ENCODE results near the gene LBHD2. TPM values are rescaled to one million over a fixed set of nuclear protein-coding genes. Genes with fewer than 3 reads are reported as not detected.
A peak's percentile ranks its signal among the peaks of the same experiment; 100 is the strongest.

The LBHD2 gene
- total and polyA plus RNA-seq, 10 of the 15 experiments (the other 5 are each of a cell fraction or from before 2014, with no cell fraction given): not detected

DNA sequence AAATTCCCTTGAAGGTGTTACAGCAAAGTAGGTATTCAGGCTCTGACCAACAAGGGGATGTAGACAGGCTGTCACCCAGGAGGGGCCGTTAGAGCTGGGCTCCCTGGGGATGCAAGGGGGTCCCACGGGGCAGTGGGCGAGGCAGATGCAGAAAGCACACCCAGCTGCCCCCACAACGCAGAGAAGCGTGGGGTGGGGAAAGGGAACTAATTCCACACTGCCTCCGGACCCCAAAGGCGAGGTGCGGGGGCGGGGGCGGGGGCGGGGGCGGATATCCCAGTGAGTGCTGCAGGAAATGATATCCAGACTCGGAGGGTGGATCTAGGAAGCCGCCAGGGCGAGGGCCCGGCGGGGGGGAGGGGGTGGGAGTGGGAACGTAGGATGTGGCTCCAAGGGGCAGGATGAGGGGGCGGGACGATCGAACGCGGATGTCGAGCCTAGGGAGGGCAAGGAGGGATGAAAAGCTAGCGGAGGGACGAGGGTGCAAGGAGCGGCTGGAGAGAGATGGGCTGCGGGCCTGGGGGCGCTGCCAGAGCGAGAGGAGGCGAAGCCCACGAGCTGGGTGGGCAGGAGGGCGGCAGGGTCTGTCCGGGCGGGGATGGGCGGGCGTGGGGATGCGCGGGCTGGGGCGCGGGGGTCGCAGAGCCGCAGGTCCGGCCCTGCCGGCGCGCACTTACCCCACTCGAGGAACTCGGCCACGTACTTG lies 27.5 kb upstream of the LBHD2 start:
- DNase-seq (ENCODE audit: low read depth, low spot score) (no peak), ATAC-seq (peak; percentile 8), FAIRE-seq (no peak)
- WGBS (ENCODE audit: insufficient coverage, insufficient replicate concordance, low lambda C conversion rate, missing lambda C conversion rate): 6% methylated on average over 13 of the region's 50 CpGs
- BruUV-seq (replicated peaks): no TSS peak
- POLR2A ChIA-PET: interaction anchor here (0.6 to 0.7 kb wide), 2 partner anchors 24 to 1148 kb away, joined by 3 to 5 read pairs; no protein-coding TSS in a partner anchor
- in situ Hi-C loops (cut with MboI) (no loop called here), intact Hi-C loops (cut with micrococcal nuclease; ENCODE audit: unreplicated experiment) (loop anchor here (10.0 kb wide), 1 partner anchor 362 kb away; no protein-coding TSS in a partner anchor)
- peak overlapping the region; percentile 82; the same call in 1 of the 2 replicates for H3K4me2 ChIP-seq (ENCODE audit: control insufficient read depth, insufficient read depth)
- peak overlapping the region; percentile 60 for H3K27ac ChIP-seq (ENCODE audit: control insufficient read depth, insufficient read depth)
- no peaks in the 10 kb centered on the region for H4K20me1 ChIP-seq (ENCODE audit: control insufficient read depth, insufficient read depth)
- H3K79me2 ChIP-seq (ENCODE audit: control insufficient read depth, insufficient read depth, low read length): peaks cover 46% of the 10 kb centered on the region
- peak overlapping the region; percentile 61 for H2AFZ ChIP-seq (ENCODE audit: control insufficient read depth, low read depth, low read length)
- CTCF ChIA-PET: interaction anchor here (0.8 kb wide), 1 partner anchor 13 kb away, joined by 3 read pairs; no protein-coding TSS in a partner anchor
- RAD21 ChIA-PET (ENCODE audit: unreplicated experiment): interaction anchor here (0.7 to 1.3 kb wide), 2 partner anchors 18 to 281 kb away, joined by 3 to 6 read pairs; no protein-coding TSS in a partner anchor
- H3K9ac ChIP-seq (ENCODE audit: control insufficient read depth, insufficient read depth, low read length): peak overlapping the region; percentile 56; the same call in 1 of the 2 replicates
- no peaks in the 10 kb centered on the region for H3K9me3 ChIP-seq (replicated peaks; ENCODE audit: control insufficient read depth, insufficient read depth, low read length)
- SMC1A ChIA-PET (ENCODE audit: uncharacterized antibody, unreplicated experiment): interaction anchor here (1.0 to 1.3 kb wide), 2 partner anchors 9 to 44 kb away, joined by 3 read pairs; no protein-coding TSS in a partner anchor
- peak overlapping the region; percentile 86 for H3K4me3 ChIP-seq
- peaks cover 7% of the 10 kb centered on the region for H3K4me1 ChIP-seq (ENCODE audit: control insufficient read depth, insufficient read depth, low read length)
- no peaks in the 10 kb centered on the region for H3K36me3 ChIP-seq (ENCODE audit: control insufficient read depth in 2 of 2, insufficient read depth in 2 of 2, low read length in 1 of 2)
- H3K27me3 ChIP-seq (replicated peaks in 1 of 2; ENCODE audit: control insufficient read depth in 2 of 2, insufficient read depth in 2 of 2, low read length in 1 of 2): no peaks in the 10 kb centered on the region
- TF ChIP-seq, protein P1, sequence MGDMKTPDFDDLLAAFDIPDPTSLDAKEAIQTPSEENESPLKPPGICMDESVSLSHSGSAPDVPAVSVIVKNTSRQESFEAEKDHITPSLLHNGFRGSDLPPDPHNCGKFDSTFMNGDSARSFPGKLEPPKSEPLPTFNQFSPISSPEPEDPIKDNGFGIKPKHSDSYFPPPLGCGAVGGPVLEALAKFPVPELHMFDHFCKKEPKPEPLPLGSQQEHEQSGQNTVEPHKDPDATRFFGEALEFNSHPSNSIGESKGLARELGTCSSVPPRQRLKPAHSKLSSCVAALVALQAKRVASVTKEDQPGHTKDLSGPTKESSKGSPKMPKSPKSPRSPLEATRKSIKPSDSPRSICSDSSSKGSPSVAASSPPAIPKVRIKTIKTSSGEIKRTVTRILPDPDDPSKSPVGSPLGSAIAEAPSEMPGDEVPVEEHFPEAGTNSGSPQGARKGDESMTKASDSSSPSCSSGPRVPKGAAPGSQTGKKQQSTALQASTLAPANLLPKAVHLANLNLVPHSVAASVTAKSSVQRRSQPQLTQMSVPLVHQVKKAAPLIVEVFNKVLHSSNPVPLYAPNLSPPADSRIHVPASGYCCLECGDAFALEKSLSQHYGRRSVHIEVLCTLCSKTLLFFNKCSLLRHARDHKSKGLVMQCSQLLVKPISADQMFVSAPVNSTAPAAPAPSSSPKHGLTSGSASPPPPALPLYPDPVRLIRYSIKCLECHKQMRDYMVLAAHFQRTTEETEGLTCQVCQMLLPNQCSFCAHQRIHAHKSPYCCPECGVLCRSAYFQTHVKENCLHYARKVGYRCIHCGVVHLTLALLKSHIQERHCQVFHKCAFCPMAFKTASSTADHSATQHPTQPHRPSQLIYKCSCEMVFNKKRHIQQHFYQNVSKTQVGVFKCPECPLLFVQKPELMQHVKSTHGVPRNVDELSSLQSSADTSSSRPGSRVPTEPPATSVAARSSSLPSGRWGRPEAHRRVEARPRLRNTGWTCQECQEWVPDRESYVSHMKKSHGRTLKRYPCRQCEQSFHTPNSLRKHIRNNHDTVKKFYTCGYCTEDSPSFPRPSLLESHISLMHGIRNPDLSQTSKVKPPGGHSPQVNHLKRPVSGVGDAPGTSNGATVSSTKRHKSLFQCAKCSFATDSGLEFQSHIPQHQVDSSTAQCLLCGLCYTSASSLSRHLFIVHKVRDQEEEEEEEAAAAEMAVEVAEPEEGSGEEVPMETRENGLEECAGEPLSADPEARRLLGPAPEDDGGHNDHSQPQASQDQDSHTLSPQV (IDR thresholded peaks at IDR 0.05): no peak
- TF ChIP-seq, protein P2, sequence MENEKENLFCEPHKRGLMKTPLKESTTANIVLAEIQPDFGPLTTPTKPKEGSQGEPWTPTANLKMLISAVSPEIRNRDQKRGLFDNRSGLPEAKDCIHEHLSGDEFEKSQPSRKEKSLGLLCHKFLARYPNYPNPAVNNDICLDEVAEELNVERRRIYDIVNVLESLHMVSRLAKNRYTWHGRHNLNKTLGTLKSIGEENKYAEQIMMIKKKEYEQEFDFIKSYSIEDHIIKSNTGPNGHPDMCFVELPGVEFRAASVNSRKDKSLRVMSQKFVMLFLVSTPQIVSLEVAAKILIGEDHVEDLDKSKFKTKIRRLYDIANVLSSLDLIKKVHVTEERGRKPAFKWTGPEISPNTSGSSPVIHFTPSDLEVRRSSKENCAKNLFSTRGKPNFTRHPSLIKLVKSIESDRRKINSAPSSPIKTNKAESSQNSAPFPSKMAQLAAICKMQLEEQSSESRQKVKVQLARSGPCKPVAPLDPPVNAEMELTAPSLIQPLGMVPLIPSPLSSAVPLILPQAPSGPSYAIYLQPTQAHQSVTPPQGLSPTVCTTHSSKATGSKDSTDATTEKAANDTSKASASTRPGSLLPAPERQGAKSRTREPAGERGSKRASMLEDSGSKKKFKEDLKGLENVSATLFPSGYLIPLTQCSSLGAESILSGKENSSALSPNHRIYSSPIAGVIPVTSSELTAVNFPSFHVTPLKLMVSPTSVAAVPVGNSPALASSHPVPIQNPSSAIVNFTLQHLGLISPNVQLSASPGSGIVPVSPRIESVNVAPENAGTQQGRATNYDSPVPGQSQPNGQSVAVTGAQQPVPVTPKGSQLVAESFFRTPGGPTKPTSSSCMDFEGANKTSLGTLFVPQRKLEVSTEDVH (IDR thresholded peaks at IDR 0.05; ENCODE audit: low read depth, partially characterized antibody): no peak
- TF ChIP-seq MEF2B (IDR thresholded peaks at IDR 0.05; ENCODE audit: partially characterized antibody, poor library complexity, severe bottlenecking) (peak; percentile 89), JUND (IDR thresholded peaks at IDR 0.05; ENCODE audit: low read depth, low read length) (no peak), EGR1 (IDR thresholded peaks at IDR 0.05; ENCODE audit: borderline replicate concordance in 1 of 2, low read depth in 2 of 2, low read length in 2 of 2) (peak in 1 of 2 experiments; percentile 45; a peak in 1 of 3 replicates), GABPA (IDR thresholded peaks at IDR 0.05; ENCODE audit: low read depth) (no peak)
- TF ChIP-seq, protein P3, sequence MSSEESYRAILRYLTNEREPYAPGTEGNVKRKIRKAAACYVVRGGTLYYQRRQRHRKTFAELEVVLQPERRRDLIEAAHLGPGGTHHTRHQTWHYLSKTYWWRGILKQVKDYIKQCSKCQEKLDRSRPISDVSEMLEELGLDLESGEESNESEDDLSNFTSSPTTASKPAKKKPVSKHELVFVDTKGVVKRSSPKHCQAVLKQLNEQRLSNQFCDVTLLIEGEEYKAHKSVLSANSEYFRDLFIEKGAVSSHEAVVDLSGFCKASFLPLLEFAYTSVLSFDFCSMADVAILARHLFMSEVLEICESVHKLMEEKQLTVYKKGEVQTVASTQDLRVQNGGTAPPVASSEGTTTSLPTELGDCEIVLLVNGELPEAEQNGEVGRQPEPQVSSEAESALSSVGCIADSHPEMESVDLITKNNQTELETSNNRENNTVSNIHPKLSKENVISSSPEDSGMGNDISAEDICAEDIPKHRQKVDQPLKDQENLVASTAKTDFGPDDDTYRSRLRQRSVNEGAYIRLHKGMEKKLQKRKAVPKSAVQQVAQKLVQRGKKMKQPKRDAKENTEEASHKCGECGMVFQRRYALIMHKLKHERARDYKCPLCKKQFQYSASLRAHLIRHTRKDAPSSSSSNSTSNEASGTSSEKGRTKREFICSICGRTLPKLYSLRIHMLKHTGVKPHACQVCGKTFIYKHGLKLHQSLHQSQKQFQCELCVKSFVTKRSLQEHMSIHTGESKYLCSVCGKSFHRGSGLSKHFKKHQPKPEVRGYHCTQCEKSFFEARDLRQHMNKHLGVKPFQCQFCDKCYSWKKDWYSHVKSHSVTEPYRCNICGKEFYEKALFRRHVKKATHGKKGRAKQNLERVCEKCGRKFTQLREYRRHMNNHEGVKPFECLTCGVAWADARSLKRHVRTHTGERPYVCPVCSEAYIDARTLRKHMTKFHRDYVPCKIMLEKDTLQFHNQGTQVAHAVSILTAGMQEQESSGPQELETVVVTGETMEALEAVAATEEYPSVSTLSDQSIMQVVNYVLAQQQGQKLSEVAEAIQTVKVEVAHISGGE (CRISPR knock-in tag; IDR thresholded peaks at IDR 0.05): no peak
